GM12875 (cell line): ENCODE measurements around the gene IKZF1.

Experiments used
- H3K4me3 ChIP-seq: one replicate; pipeline ENCODE4 v1.5.1; 2011; ENCODE audit warnings: low read depth, low read length, control low read depth
- CTCF ChIP-seq: IDR thresholded peaks from 2 replicates; pipeline ENCODE4 v1.5.1; 2011; ENCODE audit warnings: low read depth, mild to moderate bottlenecking, control low read depth, inconsistent platforms, low read length, moderate library complexity, borderline replicate concordance; ENCODE audit not compliant: insufficient read depth

Gene IKZF1

GRCh38 chr7:50362712-50363282, 58.3 kb downstream of the IKZF1 start:
- no peak for TF ChIP-seq CTCF
- H3K4me3 ChIP-seq = no peak overlapping the region

- TF ChIP-seq CTCF = no peak
- H3K4me3 ChIP-seq = no peak overlapping the region
These were observed 59.0 kb downstream of the IKZF1 start for GRCh38 chr7:50363327-50364060.

GRCh38 chr7:50364645-50365044, 60.1 kb downstream of the IKZF1 start:
- H3K4me3 ChIP-seq = no peak overlapping the region
- TF ChIP-seq CTCF = no peak

- no peak overlapping the region for H3K4me3 ChIP-seq
- no peak for TF ChIP-seq CTCF
These were observed 61.8 kb downstream of the IKZF1 start for GRCh38 chr7:50366311-50366710.

- no peak for TF ChIP-seq CTCF
- no peak overlapping the region for H3K4me3 ChIP-seq
These were observed 62.6 kb downstream of the IKZF1 start for GRCh38 chr7:50367100-50367499.

- TF ChIP-seq CTCF = no peak
- no peak overlapping the region for H3K4me3 ChIP-seq
These were observed 63.1 kb downstream of the IKZF1 start for GRCh38 chr7:50367570-50367969.

GRCh38 chr7:50368366-50368765, 63.9 kb downstream of the IKZF1 start:
- no peak overlapping the region for H3K4me3 ChIP-seq
- no peak for TF ChIP-seq CTCF
